ENCODE data around the gene PIGW. TPM values are rescaled to one million over a fixed set of nuclear protein-coding genes. Genes with fewer than 3 reads are reported as not detected.
A peak's percentile ranks its signal among the peaks of the same experiment; 100 is the strongest.

PIGW gene
- total RNA-seq, 2 experiments from 2014 or later, result 11.8 to 12.3 TPM

DNA sequence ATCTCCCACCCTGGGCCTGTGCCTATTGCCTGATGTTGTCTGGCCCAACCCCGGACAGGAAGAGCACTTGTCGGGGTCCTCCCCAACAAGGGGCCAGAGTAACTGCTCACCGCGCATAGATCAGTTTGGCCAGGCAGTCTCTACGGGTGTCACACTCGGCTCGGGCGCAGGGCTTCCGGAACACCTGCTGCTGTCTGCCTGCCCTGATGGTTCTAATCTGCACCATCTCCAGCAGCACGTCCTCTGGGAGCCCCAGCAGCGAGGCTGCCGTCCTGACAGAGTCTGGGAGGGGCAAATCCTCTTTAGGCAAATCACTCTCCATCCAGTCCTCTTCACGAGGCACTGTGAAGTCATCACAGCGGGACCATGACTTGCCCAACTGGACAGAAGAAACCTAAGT, 24.2 kb upstream of the PIGW start:
- H3K27me3 Mint-ChIP-seq, result no peaks in the 10 kb centered on the region
- DNase-seq, result no peak
- no peaks in the 10 kb centered on the region for H3K4me1 Mint-ChIP-seq (ENCODE audit: low read depth)
- peaks cover 52% of the 10 kb centered on the region for H3K36me3 Mint-ChIP-seq
- intact Hi-C loops (cut with micrococcal nuclease), result no loop called here
- H3K9me3 Mint-ChIP-seq, result no peaks in the 10 kb centered on the region
- ChIA-PET CTCF (no interaction called here), POLR2A (no interaction called here)
- no peak overlapping the region for H3K27ac Mint-ChIP-seq
- no peak overlapping the region for H3K4me3 Mint-ChIP-seq

DNA sequence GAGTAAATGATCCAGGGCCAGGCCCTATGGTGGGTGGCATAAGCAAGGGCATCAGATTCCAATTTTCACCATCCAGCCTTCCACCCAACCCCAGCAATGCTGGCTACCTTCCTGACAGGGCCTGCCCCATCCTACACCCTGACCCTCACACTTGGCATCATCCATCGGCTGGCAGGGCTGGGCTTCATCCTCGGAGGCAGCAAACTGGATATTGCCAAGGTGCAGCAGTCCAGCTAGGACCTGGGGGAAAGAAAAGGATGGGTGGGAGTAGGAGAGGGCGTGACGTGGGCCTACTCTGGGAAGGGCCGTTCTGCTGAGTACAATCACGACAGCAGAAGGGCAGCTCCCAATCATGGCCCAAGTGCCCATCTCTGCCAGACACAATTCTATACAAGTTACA, 23.6 kb upstream of the PIGW start:
- intact Hi-C loops (cut with micrococcal nuclease), result no loop called here
- DNase-seq, result no peak
- Mint-ChIP-seq H3K4me3 (no peak overlapping the region), H3K27me3 (no peaks in the 10 kb centered on the region), H3K27ac (no peak overlapping the region), H3K9me3 (no peaks in the 10 kb centered on the region), H3K4me1 (ENCODE audit: low read depth) (no peaks in the 10 kb centered on the region), H3K36me3 (peaks cover 51% of the 10 kb centered on the region)
- POLR2A ChIA-PET, result no interaction called here
- CTCF ChIA-PET, result no interaction called here

- no peaks in the 10 kb centered on the region for H3K4me1 Mint-ChIP-seq (ENCODE audit: low read depth)
- H3K36me3 Mint-ChIP-seq, result peaks cover 49% of the 10 kb centered on the region
- no peak for DNase-seq
- intact Hi-C loops (cut with micrococcal nuclease), result no loop called here
- no peak overlapping the region for H3K4me3 Mint-ChIP-seq
- ChIA-PET POLR2A (no interaction called here), CTCF (no interaction called here)
- no peaks in the 10 kb centered on the region for H3K9me3 Mint-ChIP-seq
- no peaks in the 10 kb centered on the region for H3K27me3 Mint-ChIP-seq
- H3K27ac Mint-ChIP-seq, result no peak overlapping the region
Observed at GRCh38 chr17:36512641-36513040, 22.1 kb upstream of the PIGW start.

DNA sequence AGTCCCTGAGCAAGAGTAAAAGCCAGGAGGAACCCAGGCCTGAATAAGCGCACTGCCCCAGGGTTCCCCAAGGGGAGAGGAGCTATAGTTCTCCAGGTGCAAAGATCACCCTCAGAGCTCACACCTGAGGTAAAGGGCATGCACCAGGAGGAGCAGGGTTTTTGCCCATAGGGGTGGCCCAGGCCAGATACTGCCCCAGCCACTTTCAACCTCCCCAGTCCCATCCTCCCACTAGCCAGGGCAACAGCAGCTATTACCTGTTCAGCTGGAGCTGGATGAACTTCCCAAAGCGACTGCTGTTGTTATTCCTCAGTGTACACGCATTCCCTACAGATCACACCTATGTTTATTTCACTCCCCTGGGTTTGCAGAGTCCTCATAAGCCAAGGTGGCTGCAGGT, 19.9 kb upstream of the PIGW start:
- Mint-ChIP-seq H3K4me1 (ENCODE audit: low read depth) (no peaks in the 10 kb centered on the region), H3K27me3 (no peaks in the 10 kb centered on the region), H3K36me3 (peaks cover 51% of the 10 kb centered on the region), H3K9me3 (no peaks in the 10 kb centered on the region), H3K4me3 (no peak overlapping the region), H3K27ac (no peak overlapping the region)
- ChIA-PET CTCF (interaction anchor here (1.0 to 1.9 kb wide), 2 partner anchors 32 to 668 kb away, joined by 3 to 6 read pairs; no protein-coding TSS in a partner anchor), POLR2A (interaction anchor here (0.7 kb wide), 1 partner anchor 10 kb away, joined by 3 read pairs; no protein-coding TSS in a partner anchor)
- DNase-seq, result no peak
- intact Hi-C loops (cut with micrococcal nuclease), result no loop called here

DNA sequence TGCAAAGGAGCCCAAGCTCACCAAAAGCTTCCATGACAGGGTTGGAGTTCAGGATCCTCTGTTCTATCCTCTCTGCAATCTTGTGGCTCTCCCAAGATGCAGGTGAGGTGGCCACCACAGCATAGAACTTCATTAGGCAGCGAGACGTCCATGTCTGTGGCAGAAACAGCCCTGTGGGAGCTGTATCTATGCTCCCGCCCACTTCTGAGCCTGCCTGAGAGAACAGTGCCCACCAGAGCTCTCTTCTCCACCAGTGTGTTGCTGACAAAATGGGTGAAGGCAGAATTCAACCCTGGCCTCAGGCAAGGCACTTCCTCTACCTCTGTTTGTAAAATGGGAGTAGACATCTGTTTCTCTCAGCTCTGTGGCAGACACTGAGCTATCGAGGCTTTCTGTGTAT, 18.9 kb upstream of the PIGW start:
- Mint-ChIP-seq H3K27me3 (no peaks in the 10 kb centered on the region), H3K36me3 (peaks cover 51% of the 10 kb centered on the region), H3K4me3 (no peak overlapping the region), H3K9me3 (no peaks in the 10 kb centered on the region), H3K27ac (no peak overlapping the region), H3K4me1 (ENCODE audit: low read depth) (no peaks in the 10 kb centered on the region)
- ChIA-PET POLR2A (interaction anchor here (1.5 kb wide), 1 partner anchor 9 kb away, joined by 4 read pairs; no protein-coding TSS in a partner anchor), CTCF (interaction anchor here (1.9 kb wide), 1 partner anchor 33 kb away, joined by 6 read pairs; no protein-coding TSS in a partner anchor)
- intact Hi-C loops (cut with micrococcal nuclease), result no loop called here
- no peak for DNase-seq

DNA sequence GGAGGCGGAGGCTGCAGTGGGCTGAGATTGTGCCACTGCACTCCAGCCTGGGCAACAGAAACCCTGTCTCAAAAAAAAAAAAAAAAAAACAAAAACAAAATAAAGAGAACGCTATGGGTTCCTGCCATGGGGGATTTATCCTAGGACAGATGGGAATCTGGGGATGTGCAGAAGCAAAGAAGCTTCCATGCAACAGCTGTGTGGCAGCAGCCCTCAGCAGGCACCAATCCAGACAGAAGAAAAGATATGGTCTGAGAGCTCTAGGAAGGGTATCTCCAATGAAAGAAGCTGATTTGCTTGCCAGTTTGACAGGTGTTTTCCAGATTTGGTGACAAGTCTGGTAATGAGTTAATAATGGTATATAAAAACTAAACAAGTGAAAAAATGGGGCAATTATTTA, 11.7 kb upstream of the PIGW start:
- no peak for DNase-seq
- Mint-ChIP-seq H3K9me3 (no peaks in the 10 kb centered on the region), H3K4me1 (ENCODE audit: low read depth) (peaks cover 25% of the 10 kb centered on the region), H3K4me3 (no peak overlapping the region), H3K36me3 (peaks cover 63% of the 10 kb centered on the region), H3K27ac (no peak overlapping the region), H3K27me3 (no peaks in the 10 kb centered on the region)
- ChIA-PET CTCF (no interaction called here), POLR2A (interaction anchor here (2.4 kb wide), 1 partner anchor 12 kb away, joined by 21 read pairs; the partner anchor contains the start of genes MYO19 and PIGW)
- intact Hi-C loops (cut with micrococcal nuclease), result no loop called here

DNA sequence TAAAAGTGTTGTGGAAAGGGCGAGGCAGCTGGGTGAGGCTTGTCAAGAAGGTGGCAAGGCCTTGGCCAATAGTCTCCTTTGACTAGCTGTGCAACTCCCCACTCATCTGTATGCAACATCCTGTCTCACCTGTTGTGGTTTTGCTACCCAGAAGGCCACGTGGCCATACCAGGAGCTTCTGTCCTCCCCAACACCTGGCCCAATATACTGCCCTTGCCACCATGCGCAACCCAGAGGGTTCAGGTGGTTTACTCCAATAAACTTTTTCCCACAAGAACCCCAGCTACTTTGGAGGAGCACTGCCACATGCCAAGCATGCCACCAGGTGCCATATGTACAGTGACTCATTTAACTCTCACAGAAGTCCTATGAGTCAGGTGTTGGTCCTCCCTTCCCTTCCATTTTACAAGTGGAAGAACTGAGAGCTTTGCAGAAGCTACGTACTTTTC, 10.3 kb upstream of the PIGW start:
- peak; percentile 27 for DNase-seq
- peaks cover 59% of the 10 kb centered on the region for H3K36me3 Mint-ChIP-seq

GRCh38 chr17:36525113-36525512, 9.7 kb upstream of the PIGW start:
- Mint-ChIP-seq H3K27me3 (no peaks in the 10 kb centered on the region), H3K27ac (peak overlapping the region; percentile 78), H3K4me1 (ENCODE audit: low read depth) (peaks cover 29% of the 10 kb centered on the region), H3K4me3 (no peak overlapping the region), H3K9me3 (no peaks in the 10 kb centered on the region), H3K36me3 (peaks cover 56% of the 10 kb centered on the region)
- DNase-seq, result no peak
- intact Hi-C loops (cut with micrococcal nuclease), result no loop called here
- CTCF ChIA-PET, result interaction anchor here (1.2 to 2.5 kb wide), 3 partner anchors 9 to 78 kb away, joined by 4 to 16 read pairs (median 5); partner anchors contain the start of genes MYO19 and PIGW
- POLR2A ChIA-PET, result interaction anchor here (0.9 to 2.4 kb wide), 6 partner anchors 9 to 42 kb away, joined by 3 to 21 read pairs (median 4); partner anchors contain the start of genes MYO19 and PIGW

More for the DNA sequence above, 10.3 kb upstream of the PIGW start:
- peak overlapping the region; percentile 78 for H3K27ac Mint-ChIP-seq
- peaks cover 28% of the 10 kb centered on the region for H3K4me1 Mint-ChIP-seq (ENCODE audit: low read depth)
- POLR2A ChIA-PET, result interaction anchor here (0.9 to 2.4 kb wide), 7 partner anchors 9 to 41 kb away, joined by 3 to 21 read pairs (median 4); partner anchors contain the start of genes MYO19 and PIGW
- H3K27me3 Mint-ChIP-seq, result no peaks in the 10 kb centered on the region
- intact Hi-C loops (cut with micrococcal nuclease), result no loop called here
- no peaks in the 10 kb centered on the region for H3K9me3 Mint-ChIP-seq
- CTCF ChIA-PET, result interaction anchor here (0.9 to 2.5 kb wide), 3 partner anchors 10 to 78 kb away, joined by 3 to 16 read pairs (median 4); partner anchors contain the start of genes MYO19 and PIGW
- H3K4me3 Mint-ChIP-seq, result no peak overlapping the region

DNA sequence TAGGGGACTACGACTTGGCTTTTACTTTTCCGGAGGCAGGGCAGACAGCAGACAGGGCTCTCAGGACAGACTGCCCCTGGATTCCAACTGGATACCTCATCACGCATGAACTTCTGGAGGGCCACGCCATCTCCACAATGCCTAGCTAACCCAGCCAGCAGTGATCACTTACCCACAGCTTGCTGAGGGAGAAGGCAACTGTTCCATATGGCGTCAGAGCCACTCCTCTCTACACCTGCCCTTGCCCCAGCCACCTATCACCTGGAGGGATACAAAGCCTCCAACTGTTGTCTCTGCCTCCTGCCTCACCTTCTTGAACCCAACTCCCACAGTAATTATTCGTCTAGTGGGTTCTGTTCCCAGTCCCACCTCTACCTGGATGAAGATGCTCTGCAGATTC, 8.9 kb upstream of the PIGW start:
- ChIA-PET POLR2A (interaction anchor here (1.4 kb wide), 1 partner anchor 10 kb away, joined by 4 read pairs; no protein-coding TSS in a partner anchor), CTCF (interaction anchor here (1.3 to 2.5 kb wide), 2 partner anchors 8 to 22 kb away, joined by 5 to 16 read pairs; partner anchors contain the start of genes MYO19 and PIGW)
- Mint-ChIP-seq H3K36me3 (peaks cover 50% of the 10 kb centered on the region), H3K4me1 (ENCODE audit: low read depth) (peaks cover 29% of the 10 kb centered on the region), H3K27me3 (no peaks in the 10 kb centered on the region), H3K27ac (peak overlapping the region; percentile 43), H3K9me3 (no peaks in the 10 kb centered on the region), H3K4me3 (no peak overlapping the region)
- DNase-seq, result no peak
- intact Hi-C loops (cut with micrococcal nuclease), result no loop called here

DNA sequence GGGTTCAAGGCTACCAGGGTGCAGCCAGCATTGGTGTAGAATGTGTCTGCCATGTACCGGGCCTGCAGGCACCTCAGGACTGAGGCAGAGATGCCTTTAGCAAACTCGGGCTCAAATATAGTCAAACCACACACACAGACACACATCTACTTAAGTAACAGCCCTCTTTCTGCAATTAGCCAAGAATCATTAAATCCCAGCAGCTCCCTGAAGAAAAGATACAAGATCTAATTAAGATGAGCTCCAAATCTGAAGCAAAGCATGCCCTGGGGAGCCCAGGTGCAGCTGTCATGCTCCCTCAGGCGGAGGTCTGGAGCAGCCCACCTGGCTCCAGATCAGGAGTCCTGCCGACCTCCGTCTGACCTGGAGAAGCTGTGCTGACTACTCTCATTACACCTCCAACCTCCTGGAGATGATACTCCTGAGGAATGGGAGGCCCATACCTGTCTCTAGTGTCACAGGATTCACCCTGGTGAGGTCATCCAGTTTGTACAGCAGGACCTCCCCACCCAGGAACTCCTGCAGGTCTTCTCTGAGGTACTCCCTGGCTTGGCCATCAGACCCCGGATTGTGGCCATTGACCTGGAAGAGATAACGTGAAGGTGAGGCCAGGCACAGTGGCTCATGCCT, 7.1 kb upstream of the PIGW start:
- Mint-ChIP-seq H3K36me3 (peaks cover 52% of the 10 kb centered on the region), H3K27ac (no peak overlapping the region), H3K9me3 (no peaks in the 10 kb centered on the region), H3K4me1 (ENCODE audit: low read depth) (peaks cover 34% of the 10 kb centered on the region), H3K4me3 (no peak overlapping the region), H3K27me3 (no peaks in the 10 kb centered on the region)
- ChIA-PET CTCF (no interaction called here), POLR2A (no interaction called here)
- no peak for DNase-seq
- intact Hi-C loops (cut with micrococcal nuclease), result no loop called here

DNA sequence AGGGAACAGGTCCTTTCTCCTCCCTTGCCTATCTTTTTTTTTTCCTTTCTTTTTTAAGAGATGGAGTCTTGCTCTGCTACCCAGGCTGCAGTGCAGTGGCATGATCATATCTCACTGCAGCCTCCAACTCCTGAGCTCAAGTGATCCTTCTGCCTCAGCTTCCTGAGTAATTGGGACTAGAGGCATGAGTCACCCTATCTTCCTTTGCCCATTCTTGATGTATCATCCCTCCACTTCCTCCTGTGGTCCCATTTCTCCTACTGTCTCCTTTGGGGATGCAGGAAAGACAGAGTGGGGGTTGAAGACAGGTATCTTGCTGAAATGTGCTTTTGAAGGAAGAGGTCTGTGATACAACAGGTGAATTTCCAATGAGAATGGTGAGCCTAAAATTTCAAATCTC, 5.7 kb upstream of the PIGW start:
- no peak for DNase-seq
- H3K4me1 Mint-ChIP-seq (ENCODE audit: low read depth), result peaks cover 45% of the 10 kb centered on the region
- intact Hi-C loops (cut with micrococcal nuclease), result no loop called here
- peaks cover 61% of the 10 kb centered on the region for H3K36me3 Mint-ChIP-seq
- CTCF ChIA-PET, result no interaction called here
- H3K27ac Mint-ChIP-seq, result no peak overlapping the region
- no peak overlapping the region for H3K4me3 Mint-ChIP-seq
- POLR2A ChIA-PET, result no interaction called here
- H3K27me3 Mint-ChIP-seq, result no peaks in the 10 kb centered on the region
- H3K9me3 Mint-ChIP-seq, result no peaks in the 10 kb centered on the region

DNA sequence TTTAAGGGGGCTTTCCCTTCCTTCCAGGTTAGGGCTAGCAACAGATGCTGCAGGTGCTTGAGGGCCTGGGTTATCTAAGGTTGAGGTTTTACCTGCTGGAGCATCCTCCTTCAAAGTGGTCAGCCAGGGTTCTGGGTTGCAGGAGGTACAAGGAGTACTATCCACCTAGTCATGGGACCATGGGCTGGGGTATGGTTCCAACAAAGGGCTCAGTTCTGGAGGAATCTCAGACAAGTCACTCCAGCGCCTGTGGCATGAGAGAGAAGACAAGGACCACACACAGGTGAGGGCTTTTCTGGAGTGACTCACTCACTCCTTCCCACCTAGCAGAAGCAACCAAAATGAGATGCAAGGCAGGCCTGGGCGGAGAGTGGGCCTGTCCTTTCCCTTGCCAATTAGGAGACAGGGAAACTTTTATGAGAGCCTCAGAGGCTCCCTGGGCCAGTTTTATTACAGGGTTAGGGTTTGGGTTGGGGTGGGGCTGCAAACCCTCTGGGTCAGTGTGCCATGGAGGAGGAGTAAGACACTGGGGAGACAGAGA, 2.3 kb upstream of the PIGW start:
- CTCF ChIA-PET, result no interaction called here
- H3K36me3 Mint-ChIP-seq, result peaks cover 45% of the 10 kb centered on the region
- intact Hi-C loops (cut with micrococcal nuclease), result no loop called here
- H3K4me3 Mint-ChIP-seq, result peak overlapping the region; percentile 34
- H3K4me1 Mint-ChIP-seq (ENCODE audit: low read depth), result peaks cover 39% of the 10 kb centered on the region
- POLR2A ChIA-PET, result interaction anchor here (1.1 kb wide), 1 partner anchor 13 kb away, joined by 4 read pairs; no protein-coding TSS in a partner anchor
- no peaks in the 10 kb centered on the region for H3K9me3 Mint-ChIP-seq
- no peak for DNase-seq
- H3K27me3 Mint-ChIP-seq, result no peaks in the 10 kb centered on the region
- peak overlapping the region; percentile 11 for H3K27ac Mint-ChIP-seq

All from activated CD4-positive, alpha-beta memory T cell treated with anti-CD3 and anti-CD28 coated beads for 36 hours (primary cell).